Keratinocyte (primary cell): ENCODE measurements around the gene TIAM2. TPM values are rescaled to one million over a fixed set of nuclear protein-coding genes. Genes with fewer than 3 reads are reported as not detected.

Source experiments
- DNase-seq: peaks from one replicate; pipeline ENCODE4 v3.0.0-alpha.2; 2011; ENCODE audit warnings: low read depth, missing footprints, low spot score
- FAIRE-seq: peaks from 2 replicates; lab custom pipeline; 2011; peaks lifted over from hg19 to GRCh38; lab: Jason Lieb, UNC
- H2AFZ ChIP-seq: 2 replicates; pipeline ENCODE4 v1.6.0; 2012; ENCODE audit warnings: low read length, control low read depth, inconsistent platforms; ENCODE audit not compliant: control insufficient read depth
- H3K27ac ChIP-seq: 2 replicates; pipeline ENCODE4 v1.5.1; 2011; ENCODE audit warnings: low read length; ENCODE audit not compliant: control insufficient read depth, insufficient read depth
- H3K27me3 ChIP-seq: 3 replicates; pipeline ENCODE4 v1.6.0; 2011; ENCODE audit warnings: low read length; ENCODE audit not compliant: control insufficient read depth, insufficient read depth; ENCODE audit errors: extremely low read depth
- H3K36me3 ChIP-seq, 2 experiments: 2 replicates in 1 of 2; 3 replicates in 1 of 2; pipeline ENCODE4 v1.5.1; 2011; ENCODE audit warnings: low read length in 2 of 2, mild to moderate bottlenecking in 1 of 2; ENCODE audit not compliant: control insufficient read depth in 2 of 2, insufficient read depth in 2 of 2; ENCODE audit errors: extremely low read depth in 1 of 2
- H3K4me1 ChIP-seq: 3 replicates; pipeline ENCODE4 v1.5.1; 2011; ENCODE audit warnings: low read length; ENCODE audit not compliant: control insufficient read depth, insufficient read depth; ENCODE audit errors: extremely low read depth
- H3K4me2 ChIP-seq: 3 replicates; pipeline ENCODE4 v1.6.0; 2011; ENCODE audit warnings: low read depth, low read length; ENCODE audit not compliant: control insufficient read depth, insufficient read depth; ENCODE audit errors: extremely low read depth
- H3K4me3 ChIP-seq, 3 experiments: fragments of 200-600 bp in 1 of 3; sonication (generic) in 1 of 3; 2 replicates in 2 of 3; 3 replicates in 1 of 3; pipeline ENCODE4 v1.5.1; 2011 to 2016; ENCODE audit warnings: low read length in 3 of 3, mild to moderate bottlenecking in 3 of 3, control low read depth in 2 of 3, inconsistent platforms in 1 of 3, low read depth in 1 of 3, mixed read lengths in 1 of 3, mixed run types in 1 of 3, moderate library complexity in 1 of 3; ENCODE audit not compliant: control insufficient read depth in 2 of 3, insufficient read depth in 2 of 3; ENCODE audit errors: extremely low read depth in 1 of 3
- H3K79me2 ChIP-seq: 2 replicates; pipeline ENCODE4 v1.6.0; 2012; ENCODE audit warnings: low read length; ENCODE audit not compliant: control insufficient read depth, insufficient read depth
- H3K9ac ChIP-seq: 3 replicates; pipeline ENCODE4 v1.6.0; 2011; ENCODE audit warnings: low read length; ENCODE audit not compliant: control insufficient read depth, insufficient read depth; ENCODE audit errors: extremely low read depth
- H3K9me1 ChIP-seq: 3 replicates; pipeline ENCODE4 v1.6.0; 2011; ENCODE audit warnings: low read length; ENCODE audit not compliant: control insufficient read depth, insufficient read depth; ENCODE audit errors: extremely low read depth
- H3K9me3 ChIP-seq: 2 replicates; pipeline ENCODE4 v1.5.1; 2012; ENCODE audit warnings: low read depth, low read length; ENCODE audit not compliant: control insufficient read depth
- H4K20me1 ChIP-seq: 3 replicates; pipeline ENCODE4 v1.6.0; 2011; ENCODE audit warnings: low read length; ENCODE audit not compliant: control insufficient read depth, insufficient read depth; ENCODE audit errors: extremely low read depth
- EZH2 ChIP-seq: IDR thresholded peaks from one replicate; pipeline ENCODE4 v1.6.1; 2012; ENCODE audit warnings: inconsistent platforms, mild to moderate bottlenecking, low read length, moderate library complexity
- dilution Hi-C: fragments of 300-500 bp; cut with MboI; formaldehyde crosslinking; loops from one replicate; pipeline ENCODE4 v1.7.0; 2020; ENCODE audit warnings: low sequenced_read_pairs; ENCODE audit not compliant: extremely low pct_ligation_motif_present
- polyA plus RNA-seq, 5 experiments: library from polyadenylated mRNA; depleted of rRNA in 3 of 5; stranded (reverse) in 3 of 5; stranded (forward) in 1 of 5; unstranded in 1 of 5; fragments of >200 nt; gene quantifications; 1 replicate in 1 of 5; 2 replicates in 3 of 5; 3 replicates in 1 of 5; pipeline versions ENCODE4 v1.2.1 to v1.2.3, GENCODE V29; 2011 to 2012; ENCODE audit warnings: missing spikeins in 2 of 5, low read depth in 1 of 5, low replicate concordance in 1 of 5
- TF ChIP-seq, protein P1 (sequence below), 3 experiments: IDR thresholded peaks in 1 of 3; conservative IDR thresholded peaks in 1 of 3; optimal IDR thresholded peaks in 1 of 3; 2 replicates in 2 of 3; 3 replicates in 1 of 3; pipeline versions ENCODE3 to v1.5.1; 2011; ENCODE audit warnings: low read length in 3 of 3, mild to moderate bottlenecking in 3 of 3, moderate library complexity in 2 of 3, control low read depth in 1 of 3, inconsistent platforms in 1 of 3; ENCODE audit not compliant: insufficient read depth in 2 of 3; ENCODE audit errors: extremely low read depth in 1 of 3

TIAM2 gene
- polyA plus RNA-seq, 1 donor (not counting 4 experiments of a cell fraction or from before 2014, with no cell fraction given), result 4.0 TPM

DNA sequence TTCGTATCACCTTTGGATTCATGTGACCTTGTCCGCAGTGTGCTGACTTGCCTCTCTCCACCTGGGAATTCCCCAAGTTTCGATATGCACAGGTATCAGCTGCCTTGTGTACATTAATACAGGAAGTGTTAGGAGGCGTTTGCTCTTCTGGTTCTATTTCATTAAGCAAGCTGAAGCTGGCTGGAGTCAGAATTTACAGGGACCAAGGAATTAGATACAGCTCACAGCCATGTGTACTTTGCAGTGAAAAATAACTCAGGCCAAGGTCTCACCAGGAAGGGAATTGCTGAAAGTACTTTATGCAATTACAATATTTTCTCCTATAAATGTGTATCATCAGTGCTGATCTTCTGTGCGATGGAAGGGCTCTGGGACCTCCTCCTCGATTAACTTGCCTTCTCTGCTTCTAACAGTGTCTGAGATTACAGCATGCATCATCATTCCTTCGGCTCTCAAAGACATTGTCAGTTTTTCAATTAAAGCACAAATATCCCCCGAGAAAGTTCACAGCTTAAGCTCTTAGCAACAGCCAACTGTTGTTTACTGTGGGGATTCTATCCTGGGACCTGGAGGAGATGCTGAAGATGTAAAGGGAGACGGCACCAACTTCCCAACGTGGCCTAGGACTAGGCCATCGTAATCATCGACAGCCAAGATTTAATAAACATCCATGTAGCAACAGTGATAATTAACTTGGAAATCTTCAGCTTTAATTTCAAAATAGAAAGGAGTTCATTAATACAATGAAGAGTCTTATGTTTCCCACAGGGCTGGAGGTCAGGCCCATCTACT is 13.8 kb upstream of the TIAM2 start:
- Histone ChIP-seq H3K36me3 (no peaks in the 10 kb centered on the region), H3K9me3 (no peaks in the 10 kb centered on the region), H3K4me2 (no peak overlapping the region), H3K9me1 (no peaks in the 10 kb centered on the region), H3K4me3 (no peak overlapping the region), H3K27me3 (no peaks in the 10 kb centered on the region), H3K4me1 (no peaks in the 10 kb centered on the region), H3K9ac (peak overlapping the region; percentile 3), H4K20me1 (no peaks in the 10 kb centered on the region), H3K79me2 (no peaks in the 10 kb centered on the region), H3K27ac (no peak overlapping the region), H2AFZ (peak overlapping the region; percentile 82)
- TF ChIP-seq EZH2, result no peak
- TF ChIP-seq, protein P1, sequence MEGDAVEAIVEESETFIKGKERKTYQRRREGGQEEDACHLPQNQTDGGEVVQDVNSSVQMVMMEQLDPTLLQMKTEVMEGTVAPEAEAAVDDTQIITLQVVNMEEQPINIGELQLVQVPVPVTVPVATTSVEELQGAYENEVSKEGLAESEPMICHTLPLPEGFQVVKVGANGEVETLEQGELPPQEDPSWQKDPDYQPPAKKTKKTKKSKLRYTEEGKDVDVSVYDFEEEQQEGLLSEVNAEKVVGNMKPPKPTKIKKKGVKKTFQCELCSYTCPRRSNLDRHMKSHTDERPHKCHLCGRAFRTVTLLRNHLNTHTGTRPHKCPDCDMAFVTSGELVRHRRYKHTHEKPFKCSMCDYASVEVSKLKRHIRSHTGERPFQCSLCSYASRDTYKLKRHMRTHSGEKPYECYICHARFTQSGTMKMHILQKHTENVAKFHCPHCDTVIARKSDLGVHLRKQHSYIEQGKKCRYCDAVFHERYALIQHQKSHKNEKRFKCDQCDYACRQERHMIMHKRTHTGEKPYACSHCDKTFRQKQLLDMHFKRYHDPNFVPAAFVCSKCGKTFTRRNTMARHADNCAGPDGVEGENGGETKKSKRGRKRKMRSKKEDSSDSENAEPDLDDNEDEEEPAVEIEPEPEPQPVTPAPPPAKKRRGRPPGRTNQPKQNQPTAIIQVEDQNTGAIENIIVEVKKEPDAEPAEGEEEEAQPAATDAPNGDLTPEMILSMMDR (optimal IDR thresholded peaks at IDR 0.05 in 1 of 3, IDR thresholded peaks at IDR 0.05 in 1 of 3, conservative IDR thresholded peaks at IDR 0.05 in 1 of 3; ENCODE audit: extremely low read depth in 1 of 3, insufficient read depth in 2 of 3, low read length in 3 of 3), result no peak
- no peak for DNase-seq
- FAIRE-seq, result no peak
- dilution Hi-C loops, result no loop called here

DNA sequence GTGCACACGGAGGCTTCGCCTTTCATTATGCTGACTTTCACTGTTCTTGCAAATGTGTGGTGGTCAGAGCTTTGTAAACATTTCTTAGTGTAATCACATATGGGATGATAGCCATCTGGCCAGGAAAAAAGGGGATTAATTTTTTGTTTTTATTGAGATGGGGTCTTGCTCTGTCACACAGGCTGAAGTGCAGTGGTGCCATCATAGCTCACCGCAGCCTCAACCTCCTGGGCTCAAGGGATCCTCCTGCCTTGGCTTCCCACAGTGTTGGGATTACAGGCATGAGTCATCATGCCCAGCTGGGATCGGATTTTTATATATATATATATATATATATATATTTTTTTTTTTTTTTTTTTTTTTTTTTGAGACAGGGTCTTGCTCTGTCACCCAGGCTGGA is 11.0 kb upstream of the TIAM2 start:
- H2AFZ ChIP-seq, result no peak overlapping the region
- H3K27ac ChIP-seq, result no peak overlapping the region
- H3K79me2 ChIP-seq, result no peaks in the 10 kb centered on the region
- H3K27me3 ChIP-seq, result no peaks in the 10 kb centered on the region
- DNase-seq, result no peak
- H3K4me1 ChIP-seq, result no peaks in the 10 kb centered on the region
- no peaks in the 10 kb centered on the region for H3K36me3 ChIP-seq
- no peak overlapping the region for H3K4me3 ChIP-seq
- no peaks in the 10 kb centered on the region for H3K9me1 ChIP-seq
- no peaks in the 10 kb centered on the region for H4K20me1 ChIP-seq
- H3K9me3 ChIP-seq, result no peaks in the 10 kb centered on the region
- no peak overlapping the region for H3K9ac ChIP-seq
- dilution Hi-C loops, result no loop called here
- no peak for FAIRE-seq
- H3K4me2 ChIP-seq, result no peak overlapping the region
- no peak for TF ChIP-seq EZH2
- TF ChIP-seq, protein P1 (optimal IDR thresholded peaks at IDR 0.05 in 1 of 3, IDR thresholded peaks at IDR 0.05 in 1 of 3, conservative IDR thresholded peaks at IDR 0.05 in 1 of 3; ENCODE audit: extremely low read depth in 1 of 3, insufficient read depth in 2 of 3, low read length in 3 of 3), result no peak
